SK-N-SH (cell line): ENCODE data around the gene SLC38A7. TPM values are rescaled to one million over a fixed set of nuclear protein-coding genes. Genes with fewer than 3 reads are reported as not detected.

ENCODE experiments used
- CTCF ChIA-PET: fragments of 300-600, 350-600 bp; formaldehyde crosslinking; extraction: SDS; loops from one replicate; lab custom pipeline; 2021; lab: Yijun Ruan, JAX
- POLR2A ChIA-PET: fragments of 350-600 bp; sonication (Branson Sonifier 250); formaldehyde crosslinking; extraction: SDS; loops from one replicate; lab custom pipeline; 2020; ENCODE audit warnings: antibody characterized with exemption, inconsistent platforms; lab: Yijun Ruan, JAX
- DNase-seq: peaks from one replicate; pipeline ENCODE4 v3.0.0; 2012
- H2AFZ ChIP-seq: fragments of 200-600 bp; sonication (generic); 2 replicates; pipeline ENCODE4 v1.8.1; 2016; ENCODE audit warnings: antibody characterized with exemption, mild to moderate bottlenecking, low read depth
- H3F3A ChIP-seq: fragments of 200-600 bp; sonication (generic); replicated peaks from 2 replicates; pipeline ENCODE3; 2016; ENCODE audit warnings: antibody characterized with exemption, mild to moderate bottlenecking; ENCODE audit not compliant: insufficient read depth
- H3K27ac ChIP-seq, 2 experiments: fragments of 200-500 bp in 1 of 2; fragments of 200-600 bp in 1 of 2; sonication (Bioruptor generic) in 1 of 2; sonication (generic), shearing (Covaris generic) in 1 of 2; 2 replicates each; pipeline versions ENCODE4 v1.5.1 to v1.6.1; 2014 to 2016; ENCODE audit warnings: low read depth in 2 of 2, inconsistent platforms in 1 of 2, low read length in 1 of 2, mild to moderate bottlenecking in 1 of 2, mixed read lengths in 1 of 2
- H3K27me3 ChIP-seq: fragments of 200-600 bp; sonication (generic), shearing (Covaris generic); 2 replicates; pipeline ENCODE4 v1.6.1; 2016; ENCODE audit warnings: mixed run types; ENCODE audit not compliant: insufficient read depth
- H3K36me3 ChIP-seq, 2 experiments: fragments of 200-500 bp in 1 of 2; fragments of 200-600 bp in 1 of 2; sonication (Bioruptor generic) in 1 of 2; sonication (generic) in 1 of 2; replicated peaks in 1 of 2; 2 replicates each; pipeline versions ENCODE3 to v1.5.1; 2014 to 2016; ENCODE audit warnings: low read length in 1 of 2, mild to moderate bottlenecking in 1 of 2; ENCODE audit not compliant: insufficient read depth in 2 of 2, control insufficient read depth in 1 of 2
- H3K4me1 ChIP-seq, 2 experiments: fragments of 200-500 bp in 1 of 2; fragments of 200-600 bp in 1 of 2; sonication (Bioruptor generic) in 1 of 2; sonication (generic), shearing (Covaris generic) in 1 of 2; 2 replicates each; pipeline versions ENCODE4 v1.5.1 to v1.6.1; 2014 to 2016; ENCODE audit warnings: low read depth in 1 of 2, low read length in 1 of 2, mixed run types in 1 of 2; ENCODE audit not compliant: insufficient read depth in 2 of 2, control insufficient read depth in 1 of 2
- H3K4me2 ChIP-seq: fragments of 200-600 bp; sonication (generic), shearing (Covaris generic); 2 replicates; pipeline ENCODE4 v1.6.1; 2017; ENCODE audit warnings: mixed run types
- H3K4me3 ChIP-seq, 2 experiments: fragments of 200-500 bp in 1 of 2; fragments of 200-600 bp in 1 of 2; sonication (Bioruptor generic) in 1 of 2; sonication (generic), shearing (Covaris generic) in 1 of 2; 2 replicates each; pipeline versions ENCODE4 v1.5.1 to v1.8.1; 2014 to 2016; ENCODE audit warnings: low read depth in 2 of 2, inconsistent platforms in 1 of 2, low read length in 1 of 2, mild to moderate bottlenecking in 1 of 2, mixed read lengths in 1 of 2, moderate library complexity in 1 of 2
- H3K79me2 ChIP-seq: fragments of 200-600 bp; sonication (generic); 2 replicates; pipeline ENCODE4 v1.8.1; 2017; ENCODE audit warnings: mild to moderate bottlenecking; ENCODE audit not compliant: insufficient read depth
- H3K9ac ChIP-seq: fragments of 200-600 bp; sonication (generic); 2 replicates; pipeline ENCODE4 v1.6.1; 2017; ENCODE audit warnings: mixed run types
- H3K9me2 ChIP-seq: fragments of 200-600 bp; sonication (generic); 2 replicates; pipeline ENCODE4 v1.6.1; 2017; ENCODE audit warnings: mixed run types
- H3K9me3 ChIP-seq: fragments of 200-600 bp; sonication (generic); 2 replicates; pipeline ENCODE4 v1.6.1; 2017; ENCODE audit warnings: mixed run types, mild to moderate bottlenecking, moderate library complexity
- H4K20me1 ChIP-seq: fragments of 200-600 bp; sonication (generic); 2 replicates; pipeline ENCODE4 v1.6.1; 2017; ENCODE audit warnings: mild to moderate bottlenecking, mixed run types; ENCODE audit not compliant: insufficient read depth
- CTCF ChIP-seq: fragments of 200-600 bp; sonication (generic); IDR thresholded peaks from 2 replicates; pipeline ENCODE4 v1.6.1; 2017; ENCODE audit warnings: antibody characterized with exemption, mild to moderate bottlenecking, moderate library complexity
- EP300 ChIP-seq, 2 experiments: IDR thresholded peaks; 2 replicates each; pipeline versions ENCODE4 v1.4.0 to v1.6.1; 2012; ENCODE audit warnings: borderline replicate concordance in 1 of 2, low read depth in 1 of 2, low read length in 1 of 2
- IRF3 ChIP-seq: fragments of 150-350 bp; IDR thresholded peaks from 2 replicates; pipeline ENCODE4 v1.6.1; 2016; ENCODE audit warnings: mild to moderate bottlenecking, low read depth, low read length
- SIN3A ChIP-seq: IDR thresholded peaks from 2 replicates; pipeline ENCODE4 v1.6.1; 2012; ENCODE audit warnings: low read depth, mild to moderate bottlenecking, low read length, moderate library complexity, borderline replicate concordance
- SMC3 ChIP-seq: IDR thresholded peaks from 2 replicates; pipeline ENCODE4 v1.6.1; 2012; ENCODE audit warnings: low read depth, low read length, improper control_type of control experiment
- whole genome bisulfite sequencing: methylation state at CpG from one replicate; pipeline ENCODE4 v1.1.6; 2017; ENCODE audit warnings: low lambda C conversion rate; 5-methylcytosine and 5-hydroxymethylcytosine counted together
- polyA plus RNA-seq, 3 experiments: library from polyadenylated mRNA; depleted of rRNA; stranded (reverse); fragments of >200 nt; gene quantifications; 2 replicates each; pipeline ENCODE4 v1.2.3, GENCODE V29; 2012
- TF ChIP-seq, protein P1 (sequence below): IDR thresholded peaks from 2 replicates; pipeline ENCODE4 v1.4.0; 2012; ENCODE audit warnings: low read depth, borderline replicate concordance

The SLC38A7 gene
- polyA plus RNA-seq, 1 of the 3 experiments (the other 2 are of a cell fraction) = 14.1 TPM

DNA sequence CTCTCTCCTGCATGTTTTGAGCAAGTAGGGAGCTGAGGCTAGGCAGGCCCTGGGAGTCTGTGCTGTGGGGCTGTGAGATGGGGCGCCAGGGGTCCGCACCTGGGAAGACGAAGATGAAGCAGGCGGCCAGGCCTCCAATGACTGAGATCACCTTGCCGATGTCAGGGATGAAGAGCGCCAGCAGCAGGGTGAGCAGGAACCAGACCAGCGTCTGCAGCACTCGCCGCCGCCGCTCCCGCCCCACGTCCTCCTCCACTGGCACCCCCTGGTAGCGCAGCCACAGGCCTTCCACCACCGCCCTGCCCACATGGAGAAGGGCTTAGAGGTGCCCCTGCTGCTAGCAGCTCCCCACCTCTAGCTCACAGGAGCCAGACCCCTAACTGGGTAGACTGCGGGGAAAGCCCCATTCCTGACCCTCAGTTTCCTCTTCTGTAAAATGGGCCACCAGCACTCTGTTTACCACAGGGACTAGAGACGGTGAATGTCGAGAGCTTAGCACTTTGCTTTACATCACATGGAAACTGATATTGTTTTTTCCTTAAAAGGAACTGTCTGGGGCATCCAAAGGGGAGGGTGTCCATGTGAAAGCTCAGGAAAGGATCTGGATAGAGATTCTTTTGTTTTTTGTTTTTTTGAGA is 13.5 kb downstream of the SLC38A7 start:
- DNase-seq = no peak
- no peaks in the 10 kb centered on the region for H3K9me2 ChIP-seq
- no peak overlapping the region for H3K4me2 ChIP-seq
- POLR2A ChIA-PET = interaction anchor here (1.0 kb wide), 1 partner anchor 14 kb away, joined by 3 read pairs; the partner anchor contains the start of gene SLC38A7
- H3K27me3 ChIP-seq = no peaks in the 10 kb centered on the region
- no peak overlapping the region for H3K9ac ChIP-seq
- no peak overlapping the region for H3K27ac ChIP-seq
- H4K20me1 ChIP-seq = no peaks in the 10 kb centered on the region
- TF ChIP-seq SMC3 = no peak
- no peak for TF ChIP-seq IRF3
- no peak for TF ChIP-seq CTCF
- H3K4me1 ChIP-seq = no peaks in the 10 kb centered on the region
- no peak overlapping the region for H2AFZ ChIP-seq
- no peak overlapping the region for H3K4me3 ChIP-seq
- no peaks in the 10 kb centered on the region for H3K9me3 ChIP-seq
- WGBS = 89% methylated on average over 10 of the region's 18 CpGs
- peaks cover 0 to 10% of the 10 kb centered on the region in 2 experiments for H3K36me3 ChIP-seq
- no peaks in the 10 kb centered on the region for H3F3A ChIP-seq
- CTCF ChIA-PET = interaction anchor here (1.5 to 1.8 kb wide), 2 partner anchors 10 to 13 kb away, joined by 5 to 7 read pairs; partner anchors contain the start of gene SLC38A7
- H3K79me2 ChIP-seq = no peaks in the 10 kb centered on the region

GRCh38 chr16:58670177-58670576 is 14.4 kb downstream of the SLC38A7 start:
- H3K9me2 ChIP-seq = no peaks in the 10 kb centered on the region
- no peaks in the 10 kb centered on the region for H4K20me1 ChIP-seq
- no peak for DNase-seq
- peaks cover 0 to 8% of the 10 kb centered on the region in 2 experiments; a peak in 1 of 4 replicates for H3K4me1 ChIP-seq
- H3K27me3 ChIP-seq = no peaks in the 10 kb centered on the region
- H3K36me3 ChIP-seq = peaks cover 0 to 3% of the 10 kb centered on the region in 2 experiments
- no peaks in the 10 kb centered on the region for H3F3A ChIP-seq
- no peaks in the 10 kb centered on the region for H3K9me3 ChIP-seq
- ChIA-PET POLR2A (no interaction called here), CTCF (interaction anchor here (1.5 kb wide), 1 partner anchor 9 kb away, joined by 5 read pairs; no protein-coding TSS in a partner anchor)
- no peak overlapping the region for H2AFZ ChIP-seq
- no peak overlapping the region for H3K4me2 ChIP-seq
- H3K9ac ChIP-seq = no peak overlapping the region
- H3K27ac ChIP-seq = no peak overlapping the region
- H3K4me3 ChIP-seq = no peak overlapping the region
- TF ChIP-seq EP300 (IDR thresholded peaks at IDR 0.05; ENCODE audit: borderline replicate concordance in 1 of 2, low read depth in 1 of 2, low read length in 1 of 2) (no peak), SIN3A (no peak)
- TF ChIP-seq, protein P1, sequence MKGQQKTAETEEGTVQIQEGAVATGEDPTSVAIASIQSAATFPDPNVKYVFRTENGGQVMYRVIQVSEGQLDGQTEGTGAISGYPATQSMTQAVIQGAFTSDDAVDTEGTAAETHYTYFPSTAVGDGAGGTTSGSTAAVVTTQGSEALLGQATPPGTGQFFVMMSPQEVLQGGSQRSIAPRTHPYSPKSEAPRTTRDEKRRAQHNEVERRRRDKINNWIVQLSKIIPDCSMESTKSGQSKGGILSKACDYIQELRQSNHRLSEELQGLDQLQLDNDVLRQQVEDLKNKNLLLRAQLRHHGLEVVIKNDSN = no peak
- no peaks in the 10 kb centered on the region for H3K79me2 ChIP-seq
